Activated CD4-positive, alpha-beta T cell treated with anti-CD3 and anti-CD28 coated beads, Interleukin-2, amount 50 U/mL, for 48 hours (primary cell): Measurements from ENCODE around the gene CDH13.

Experiments used
- DNase-seq, 2 experiments: peaks; one replicate each; pipeline ENCODE4 v3.0.0-alpha.2; 2020

The CDH13 gene

DNA sequence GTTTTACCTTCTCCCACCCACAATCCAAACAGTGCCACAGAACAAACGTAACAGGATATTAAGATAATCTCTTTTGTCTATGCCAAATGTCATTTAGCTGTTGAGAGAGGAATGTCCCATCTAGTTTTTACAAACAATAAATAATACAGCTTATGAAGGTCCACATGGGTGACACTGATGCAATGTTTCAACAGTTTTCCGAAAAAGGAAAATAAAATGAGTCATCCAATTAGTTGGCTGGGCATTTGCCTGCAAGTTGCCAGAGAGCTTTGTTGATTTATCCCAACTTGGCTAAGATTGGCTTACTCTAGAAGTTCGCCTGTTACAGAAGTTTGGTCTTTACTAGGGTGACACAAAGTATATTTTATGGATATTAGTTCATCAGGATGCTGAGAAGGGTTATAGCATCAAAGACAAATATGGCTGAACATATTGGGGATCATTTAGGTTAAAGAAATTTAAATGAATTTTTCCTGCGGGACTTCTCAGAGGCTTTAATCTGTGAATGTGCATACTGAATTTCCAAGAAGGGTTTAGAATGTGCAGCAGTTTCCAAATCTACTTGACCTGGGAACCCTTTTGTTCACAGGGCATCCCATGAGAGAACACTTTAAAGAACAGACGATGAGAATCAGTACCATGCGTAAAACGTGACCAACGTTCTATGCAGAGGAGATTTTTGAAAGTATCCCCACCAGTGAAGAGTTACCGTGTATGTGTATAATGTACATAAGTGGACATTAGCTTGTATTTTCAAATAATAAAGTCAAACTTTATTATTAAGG, 73.1 kb downstream of the CDH13 start:
- DNase-seq, result no peak

DNA sequence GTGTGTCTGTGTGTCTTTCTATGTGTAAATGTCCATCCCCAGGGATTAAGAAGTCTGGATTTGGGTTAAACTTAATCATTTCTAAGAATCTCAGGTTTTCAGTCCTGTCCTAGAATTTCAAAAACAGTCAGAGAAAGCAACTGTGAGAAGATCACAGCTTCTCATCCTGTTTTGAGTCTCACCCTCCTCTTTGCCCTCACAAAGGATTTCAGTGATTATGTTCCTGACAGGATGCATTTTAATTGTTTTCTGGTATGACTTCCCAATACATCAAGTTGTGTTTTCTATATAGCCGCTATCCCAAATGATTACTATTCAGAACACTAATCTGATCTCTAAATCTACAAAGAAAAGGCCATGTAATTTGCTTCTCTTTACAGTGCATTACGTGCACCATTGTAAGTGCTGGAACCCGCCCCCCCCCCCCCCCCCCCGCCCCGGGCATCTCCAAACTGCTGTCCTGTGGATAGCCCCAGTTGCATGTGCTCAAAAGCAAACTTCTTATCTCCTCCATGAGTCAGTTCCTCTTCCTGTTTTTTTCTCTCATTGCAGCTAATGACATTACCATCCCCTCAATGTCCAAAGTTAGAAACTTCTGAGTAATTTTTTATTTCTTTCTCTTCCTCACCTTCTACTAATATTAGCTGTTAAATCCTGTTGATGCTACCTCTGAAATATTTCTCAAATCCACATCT, 73.9 kb downstream of the CDH13 start:
- no peak for DNase-seq

DNA sequence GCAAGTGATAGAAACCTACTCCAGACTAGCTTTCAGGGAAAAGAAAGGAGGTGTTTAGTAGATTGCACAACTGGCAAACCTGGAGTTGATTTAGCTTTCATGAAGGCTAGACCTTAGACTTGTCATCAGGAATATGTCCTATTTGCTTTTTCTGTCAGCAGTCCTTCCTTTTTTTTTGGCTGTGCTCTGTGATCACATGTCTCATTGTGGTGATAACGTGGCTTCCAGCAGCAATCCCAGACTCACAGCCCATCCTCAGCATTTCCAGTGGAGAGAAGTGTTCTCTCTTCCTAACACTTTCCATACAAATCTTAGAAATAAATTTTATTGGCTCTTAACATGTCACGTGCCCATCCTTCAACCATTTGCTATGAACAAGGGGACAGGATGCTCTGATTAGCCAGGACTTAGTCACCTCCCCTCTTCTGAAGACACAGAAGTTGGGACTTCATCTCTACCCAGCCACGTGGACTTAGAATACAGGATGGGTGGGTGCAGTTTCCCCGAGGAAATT, 74.7 kb downstream of the CDH13 start:
- no peak for DNase-seq

DNA sequence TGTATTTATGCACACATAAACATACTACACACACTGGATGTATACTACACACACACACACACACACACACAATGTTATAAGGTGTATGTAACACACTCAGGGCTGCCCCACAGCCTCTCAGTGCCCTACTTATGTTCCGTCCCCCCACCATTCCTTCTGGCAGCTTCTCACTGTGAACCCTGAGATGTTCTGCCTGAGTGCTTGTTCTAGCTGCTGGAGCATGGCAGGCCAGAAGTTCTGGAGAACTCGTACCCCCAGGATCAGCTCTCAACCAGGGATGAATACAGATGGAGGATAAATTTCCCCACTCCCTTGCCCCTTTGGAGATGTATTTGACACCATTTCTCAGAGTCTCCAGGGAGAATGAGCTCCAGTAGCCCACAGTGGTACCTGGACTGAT, 76.4 kb downstream of the CDH13 start:
- DNase-seq, result no peak

DNA sequence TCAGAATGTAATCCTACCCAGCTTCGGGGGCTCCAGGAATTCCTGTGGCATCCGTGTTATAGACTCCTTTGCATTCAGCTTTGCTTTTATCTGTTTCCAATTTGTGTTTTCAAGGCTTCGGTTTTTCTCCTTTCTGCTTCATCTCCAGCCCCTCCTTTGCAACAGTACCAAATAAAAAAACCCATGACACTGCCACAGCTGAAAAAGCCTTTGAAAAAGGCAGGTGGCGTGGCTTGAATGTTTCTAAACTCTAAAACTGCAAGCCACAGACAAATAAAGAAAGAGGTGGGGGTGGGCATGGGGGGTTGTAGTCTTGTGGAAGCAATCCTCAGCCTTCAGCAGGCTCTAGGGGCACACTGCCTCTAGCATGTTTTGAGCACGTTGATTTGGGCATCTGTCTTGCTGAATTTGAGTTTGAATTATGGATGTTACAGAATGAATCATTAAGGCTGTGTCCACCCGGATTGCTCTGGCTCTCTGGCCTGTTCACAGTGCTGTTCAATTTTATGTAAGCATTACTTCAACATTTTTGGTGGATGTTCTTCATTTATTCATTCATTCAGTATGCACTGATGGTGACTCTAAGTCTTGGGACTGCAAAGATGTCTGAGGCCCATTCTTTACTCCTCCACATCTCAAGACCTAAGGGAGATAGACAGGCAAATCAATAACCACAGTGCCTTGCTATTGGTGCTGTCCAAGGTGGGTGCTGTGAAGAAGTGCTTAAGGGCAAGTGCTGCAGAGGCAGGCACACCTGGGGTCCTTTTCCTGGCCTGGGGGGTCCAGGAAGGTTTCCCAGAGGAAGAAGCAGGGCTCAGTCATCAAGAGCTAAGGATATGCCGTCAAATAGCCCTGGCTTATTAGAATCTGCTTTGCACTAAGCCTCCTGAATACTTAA, 77.4 kb downstream of the CDH13 start:
- DNase-seq, result no peak

DNA sequence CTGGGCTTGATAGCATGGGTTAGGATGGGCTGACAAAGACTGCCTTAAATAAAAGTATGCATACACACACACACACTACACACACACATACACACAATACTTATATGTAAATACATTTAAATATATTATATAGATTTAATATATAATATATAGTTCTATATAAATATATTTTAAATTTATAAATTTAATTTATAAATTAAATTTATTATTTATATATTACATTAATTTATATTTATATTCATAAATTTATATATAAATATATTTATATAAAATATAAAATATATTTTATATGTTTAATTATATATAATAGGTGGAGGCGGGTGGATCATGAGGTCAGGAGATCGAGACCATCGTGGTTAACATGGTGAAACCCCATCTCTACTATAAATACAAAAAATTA, 83.2 kb downstream of the CDH13 start:
- no peak for DNase-seq

DNA sequence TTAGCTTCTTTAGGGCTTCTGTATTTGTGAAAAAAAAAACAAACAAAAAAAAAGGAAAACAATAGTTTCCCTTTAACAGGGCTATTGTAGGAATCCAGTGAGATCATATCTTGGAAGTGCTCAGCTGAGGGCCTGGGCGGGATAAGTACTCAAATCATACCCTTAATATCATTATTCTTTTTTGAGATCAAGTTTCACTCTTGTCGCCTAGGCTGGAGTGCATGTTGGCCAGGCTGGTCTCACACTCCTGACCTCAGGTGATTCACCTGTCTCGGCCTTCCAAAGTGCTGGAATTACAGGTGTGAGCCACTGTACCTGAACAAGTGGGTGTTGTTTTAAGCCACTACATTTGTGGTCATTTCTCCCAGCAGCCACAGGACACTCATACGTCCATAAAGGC, 87.0 kb downstream of the CDH13 start:
- DNase-seq, result no peak

DNA sequence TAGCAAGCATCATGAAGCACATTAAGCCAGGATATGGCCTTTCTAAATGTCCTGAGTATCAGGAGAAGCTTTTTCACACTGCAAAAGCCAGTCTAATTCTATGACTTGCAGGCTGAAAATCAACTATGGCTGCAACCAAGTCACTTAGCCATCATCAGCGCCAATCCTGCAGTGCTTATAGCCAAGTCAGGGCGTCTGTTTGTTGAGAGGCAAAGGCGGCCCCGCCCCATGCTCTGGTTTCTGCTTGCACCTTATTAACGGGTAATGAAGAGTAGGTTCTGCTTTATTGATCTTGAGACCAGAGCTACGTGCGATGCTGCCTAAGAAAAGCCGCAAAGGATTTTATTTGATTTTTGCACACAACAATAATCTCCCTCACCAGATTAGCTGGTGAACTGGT, 88.4 kb downstream of the CDH13 start:
- no peak for DNase-seq

DNA sequence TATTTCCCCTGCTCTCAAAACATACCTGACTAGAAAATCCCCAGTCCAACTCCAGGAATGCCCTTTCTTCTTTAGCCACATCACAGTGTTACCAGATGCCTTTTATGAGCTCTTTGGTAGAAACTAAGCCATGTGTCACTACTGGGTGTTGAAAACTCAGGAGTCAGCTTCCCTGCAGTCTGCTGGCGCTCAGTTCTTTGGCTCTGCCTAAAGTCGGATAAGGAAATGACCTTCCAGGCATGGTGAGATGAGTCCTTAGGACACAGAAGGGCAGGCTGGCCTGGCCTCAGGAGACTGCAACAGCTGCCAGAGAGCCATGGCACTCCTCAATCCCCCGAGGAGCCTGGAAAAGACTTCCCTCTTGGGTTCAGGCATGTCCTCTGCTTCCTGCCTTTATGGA, 89.1 kb downstream of the CDH13 start:
- no peak for DNase-seq

DNA sequence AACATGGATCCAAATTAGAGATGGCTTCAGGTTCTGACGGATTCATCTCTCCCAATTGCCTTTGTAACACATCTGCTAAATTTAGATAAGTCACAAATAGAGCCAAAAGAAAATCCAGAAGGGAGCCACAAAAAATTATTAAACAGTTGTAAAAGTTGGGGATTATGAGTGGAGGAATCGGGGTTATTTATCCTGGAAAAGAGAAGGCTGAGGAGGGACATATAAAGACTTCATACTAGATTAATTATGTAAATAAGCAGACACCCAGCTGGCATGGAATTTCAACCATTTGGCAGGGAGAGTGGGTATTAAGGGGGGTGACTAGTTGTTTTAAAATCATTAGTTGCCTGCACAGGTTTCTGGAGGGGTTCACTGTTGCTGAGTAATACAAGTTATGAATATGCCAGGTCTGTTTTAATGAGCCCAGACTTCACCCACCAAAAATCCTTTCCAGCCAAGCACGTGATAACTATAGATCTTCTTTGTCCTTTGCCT, 89.6 kb downstream of the CDH13 start:
- no peak for DNase-seq

DNA sequence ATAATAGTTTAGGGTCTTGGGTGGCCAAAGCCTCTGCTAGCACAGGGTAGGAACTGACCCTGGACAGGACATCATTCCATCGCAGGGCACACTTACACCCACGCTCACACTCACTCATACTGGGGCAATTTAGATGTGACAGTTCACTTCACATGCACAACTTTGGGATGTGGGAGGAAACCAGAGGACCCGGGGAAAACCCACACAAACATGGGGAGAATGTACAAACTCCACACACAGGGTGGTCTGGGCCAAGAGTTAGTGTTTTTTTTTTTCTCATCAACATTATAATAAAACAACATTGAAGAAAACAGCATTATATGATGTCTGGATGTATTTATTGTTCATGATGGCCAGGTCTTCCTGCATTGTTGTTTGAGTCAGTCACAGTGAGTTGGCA, 93.6 kb downstream of the CDH13 start:
- no peak for DNase-seq

DNA sequence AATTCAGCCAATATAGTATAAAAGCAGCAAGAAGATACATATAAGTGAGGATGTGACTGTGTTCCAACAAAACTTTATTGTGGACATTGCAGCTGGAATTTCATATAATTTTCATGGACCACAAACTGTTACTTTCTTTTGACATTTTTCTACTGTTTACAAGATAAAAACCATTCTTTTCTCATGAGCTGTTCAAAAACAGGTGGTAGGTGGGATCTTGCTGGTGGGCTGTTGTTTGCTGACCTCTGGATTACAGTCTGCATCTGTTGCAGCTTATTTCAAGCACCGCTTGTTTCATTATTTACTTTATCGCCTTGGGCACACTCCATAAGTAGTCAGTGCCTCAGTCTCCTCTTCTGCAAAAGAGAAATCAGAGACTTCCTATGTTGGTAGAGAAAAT, 99.5 kb downstream of the CDH13 start:
- DNase-seq, result no peak

DNA sequence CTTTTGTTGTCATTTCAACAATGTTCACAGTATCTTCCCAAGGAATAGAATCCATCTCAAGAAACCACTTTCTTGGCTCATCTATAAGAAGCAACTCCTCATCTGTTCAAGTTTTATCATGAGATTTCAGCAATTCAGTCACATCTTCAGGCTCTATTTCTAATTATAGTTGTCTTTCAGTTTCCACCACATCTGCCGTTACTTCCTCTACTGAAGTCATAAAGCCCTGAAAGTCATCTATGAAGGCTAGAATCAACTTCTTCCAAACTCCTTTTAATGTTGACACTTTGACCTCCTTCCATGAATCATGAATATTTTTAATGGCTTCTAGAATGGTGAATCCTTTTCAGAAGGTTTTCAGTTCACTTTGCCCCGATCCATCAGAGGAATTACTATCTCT, 102.1 kb downstream of the CDH13 start:
- no peak for DNase-seq

DNA sequence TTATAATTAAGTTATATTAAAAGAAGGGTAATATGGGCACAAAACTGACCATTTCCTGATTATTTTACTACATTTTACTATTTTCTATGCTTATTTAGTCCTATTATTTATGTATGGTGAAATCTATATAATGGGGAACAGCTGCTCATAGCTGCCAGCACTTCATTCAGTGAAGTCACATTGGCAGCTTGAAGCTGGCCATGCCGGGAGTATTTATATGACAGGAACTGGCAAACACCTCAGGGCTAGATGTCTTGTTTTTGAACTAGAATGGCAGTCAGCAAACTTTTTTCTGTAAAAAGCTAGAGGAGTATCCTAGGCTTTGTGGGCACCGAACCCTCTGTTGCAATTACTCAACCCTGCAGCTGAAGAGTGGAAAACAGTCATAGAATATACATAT, 104.1 kb downstream of the CDH13 start:
- no peak for DNase-seq

DNA sequence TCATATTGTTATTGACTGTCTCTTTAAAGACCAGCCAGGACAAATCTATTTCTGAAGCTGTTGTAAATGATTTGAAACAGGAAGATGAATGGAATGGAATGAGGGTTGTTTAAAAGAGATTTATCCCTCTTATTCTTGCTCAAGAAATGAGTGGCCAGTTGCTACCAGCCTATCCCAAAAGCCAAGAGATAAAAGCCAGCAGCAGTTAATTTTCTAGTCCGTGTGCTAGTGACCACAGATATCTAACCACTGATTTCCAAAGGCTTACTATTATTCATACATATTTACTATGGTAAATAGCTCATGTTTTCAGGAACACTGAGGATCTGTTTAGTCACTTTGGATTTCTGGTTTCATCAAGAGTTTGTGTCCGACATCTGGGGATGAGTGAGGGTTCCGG, 105.7 kb downstream of the CDH13 start:
- DNase-seq, result no peak

DNA sequence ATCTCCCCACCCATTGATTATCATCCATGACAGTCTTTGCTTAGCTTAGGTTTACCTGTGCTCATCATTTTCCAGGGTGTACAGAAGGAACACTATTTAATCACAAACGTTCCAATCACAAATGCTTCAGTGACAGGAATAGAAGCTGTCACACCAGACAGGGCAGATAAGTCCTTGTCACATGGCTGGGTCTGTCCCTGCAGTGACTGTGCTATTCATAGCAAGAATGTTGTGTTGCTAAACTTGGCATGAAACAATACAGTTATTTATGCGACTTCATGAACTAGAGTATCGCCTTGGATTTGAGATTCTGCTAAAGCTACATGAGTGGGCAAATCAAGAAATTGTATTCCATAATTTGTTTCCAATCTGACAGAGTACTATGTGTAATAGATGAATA, 108.4 kb downstream of the CDH13 start:
- no peak for DNase-seq

DNA sequence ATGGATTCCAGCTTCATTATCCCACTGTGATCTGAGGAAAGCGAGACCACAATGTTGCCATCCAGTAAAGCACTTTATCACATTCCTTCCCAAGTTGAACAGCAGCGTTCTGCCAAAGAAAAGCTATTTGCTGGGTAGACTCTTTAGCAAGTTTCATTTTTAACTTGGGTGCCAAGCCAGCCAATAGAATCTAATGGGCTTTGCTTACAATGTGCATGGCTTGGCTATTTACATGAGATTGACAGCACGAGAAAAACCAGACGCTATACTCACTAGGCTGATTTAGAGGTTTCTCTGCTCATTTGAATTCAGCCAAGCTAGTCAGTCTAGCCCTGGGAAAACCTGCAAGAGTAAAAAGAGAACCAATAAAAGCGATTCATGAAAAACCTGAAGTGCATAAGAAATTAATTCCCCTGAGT, 108.9 kb downstream of the CDH13 start:
- DNase-seq, result no peak

DNA sequence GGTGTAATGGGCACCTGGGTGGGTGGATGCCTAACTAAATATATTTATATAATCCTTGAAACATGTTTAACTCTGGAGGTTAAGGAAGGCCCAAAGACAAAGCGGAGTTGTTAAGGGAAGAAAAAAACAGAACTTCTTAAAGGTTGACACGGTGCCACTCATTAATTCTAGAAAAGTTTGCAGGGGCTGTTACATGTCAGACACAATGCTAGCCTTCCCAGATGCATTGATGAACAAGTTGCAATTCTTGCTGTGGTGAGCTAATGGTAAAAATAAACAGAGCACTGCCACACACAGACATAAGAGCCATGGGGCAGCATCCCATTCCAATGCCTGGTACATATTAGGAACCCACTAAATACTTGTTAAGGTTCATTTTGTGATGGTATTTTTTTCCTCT, 109.5 kb downstream of the CDH13 start:
- no peak for DNase-seq

DNA sequence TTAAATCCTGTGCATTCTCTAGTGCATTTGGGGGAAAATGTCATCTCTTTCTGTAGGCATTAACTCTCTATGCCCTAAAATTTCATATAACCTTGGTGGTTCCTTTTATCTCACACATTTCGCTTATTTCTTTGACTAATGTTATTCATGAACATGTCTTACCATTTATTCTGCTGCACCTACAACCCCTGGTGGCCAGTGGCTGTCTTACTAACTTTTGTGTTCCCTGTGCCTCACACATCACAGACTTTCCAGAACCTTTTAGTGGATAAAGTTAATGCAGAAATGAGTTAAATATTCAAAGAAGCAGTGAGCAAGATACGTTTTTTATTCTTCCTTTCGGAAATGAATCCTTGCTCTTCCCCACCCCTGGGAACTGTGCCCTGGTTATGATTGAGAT, 111.9 kb downstream of the CDH13 start:
- DNase-seq, result no peak

DNA sequence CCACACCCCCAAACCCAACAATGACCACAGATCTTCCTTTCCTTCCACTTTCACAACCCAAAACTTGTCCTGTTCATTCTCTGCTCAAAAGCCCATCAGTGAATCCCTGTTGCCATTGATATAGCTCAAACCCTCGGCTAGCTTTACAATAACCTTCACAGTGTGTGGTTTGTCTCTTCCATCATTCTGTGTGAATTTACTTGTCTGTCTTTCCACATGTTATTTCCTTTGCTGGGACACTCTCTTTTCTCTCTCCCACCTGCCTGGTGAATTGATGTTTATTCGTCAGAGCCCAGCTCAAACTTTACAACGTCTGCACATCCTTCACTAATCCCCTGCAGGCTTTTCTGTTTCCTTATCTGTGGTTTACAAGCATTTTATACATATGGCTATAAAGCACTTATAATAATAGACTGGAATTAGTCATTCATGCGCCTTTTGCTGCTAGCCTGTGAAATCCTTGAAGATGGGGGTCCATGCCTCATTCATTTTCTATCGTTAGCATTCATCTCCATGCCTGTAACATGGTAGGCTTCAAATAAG, 114.4 kb downstream of the CDH13 start:
- no peak for DNase-seq

DNA sequence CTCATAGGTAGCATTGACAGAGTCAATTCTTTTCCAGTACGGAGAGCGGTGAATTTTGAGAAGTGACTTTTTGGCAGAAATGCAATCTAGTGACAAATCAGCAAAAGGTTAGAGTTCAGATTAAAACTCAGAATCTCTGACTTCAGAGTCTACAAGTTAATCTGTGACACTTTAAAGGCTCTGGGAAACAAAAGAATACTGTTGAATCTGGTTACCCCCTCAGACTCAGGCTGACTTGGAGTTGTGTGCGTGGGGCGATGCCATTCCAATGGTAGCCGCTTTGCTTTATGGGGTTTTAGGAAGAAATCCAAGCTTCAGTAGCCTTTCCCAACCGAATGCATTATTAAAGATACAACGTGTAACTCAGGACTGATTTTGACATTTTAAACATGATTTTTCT, 118.2 kb downstream of the CDH13 start:
- no peak for DNase-seq

DNA sequence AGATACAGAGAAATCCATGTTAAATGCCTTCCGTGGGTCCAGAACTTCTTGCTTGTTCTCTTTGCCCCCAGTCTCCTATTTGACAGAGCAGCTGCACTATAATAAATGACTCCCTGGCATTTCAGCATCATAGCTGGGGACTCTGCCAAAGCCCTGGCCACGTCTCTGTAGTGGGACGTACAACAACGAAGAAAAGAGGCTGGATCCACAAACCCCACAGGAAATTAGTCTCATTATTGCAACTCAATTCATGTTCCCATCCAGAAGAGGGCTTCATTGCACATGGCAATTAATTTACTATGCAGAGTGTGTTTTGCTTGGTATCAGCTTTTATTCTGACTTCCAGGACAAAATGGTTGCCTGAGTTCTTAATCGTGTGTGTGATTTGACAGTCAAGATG, 121.3 kb downstream of the CDH13 start:
- DNase-seq, result no peak

DNA sequence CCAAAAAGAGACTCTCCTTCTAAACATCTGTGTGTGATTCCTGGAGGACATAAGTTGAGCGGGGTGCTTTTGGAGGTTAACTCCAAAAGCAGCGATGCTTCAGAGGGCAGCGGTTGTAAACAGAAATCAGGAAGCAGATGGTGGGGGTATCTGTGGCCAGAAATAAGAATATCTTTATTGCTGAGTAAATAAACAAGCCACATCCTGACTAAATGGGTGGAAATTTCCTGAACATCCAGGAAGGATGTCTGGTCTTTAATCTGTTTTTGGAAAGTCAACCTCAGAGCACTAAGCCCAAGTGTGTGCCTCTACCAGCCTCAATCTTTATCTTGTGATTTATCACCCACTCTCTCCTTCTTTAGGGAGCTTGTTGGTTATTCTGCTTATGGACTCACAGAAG, 123.3 kb downstream of the CDH13 start:
- no peak for DNase-seq
